HEK293 (cell line): ENCODE data around the gene PRR33.
A peak's percentile ranks its signal among the peaks of the same experiment; 100 is the strongest.

ENCODE experiments used
- CTCF ChIA-PET: fragments of 350-600 bp; formaldehyde crosslinking; extraction: SDS; loops from one replicate; lab custom pipeline; 2021; ENCODE audit warnings: antibody characterized with exemption; lab: Yijun Ruan, JAX
- POLR2A ChIA-PET: fragments of 300-600 bp; formaldehyde crosslinking; extraction: SDS; loops from one replicate; lab custom pipeline; 2020; ENCODE audit warnings: antibody characterized with exemption, inconsistent platforms; lab: Yijun Ruan, JAX
- H3K27ac ChIP-seq: fragments of 200-500 bp; sonication (Bioruptor generic); 2 replicates; pipeline ENCODE4 v1.5.1; 2014; ENCODE audit warnings: low read depth, low read length, control low read depth, inconsistent platforms; ENCODE audit errors: extremely low read depth
- H3K36me3 ChIP-seq, 2 experiments: fragments of 200-500 bp in 1 of 2; sonication (Bioruptor generic) in 1 of 2; 1 replicate in 1 of 2; 2 replicates in 1 of 2; pipeline ENCODE4 v1.5.1; 2014 to 2017; ENCODE audit warnings: inconsistent platforms in 2 of 2, low read length in 2 of 2; ENCODE audit not compliant: control insufficient read depth in 2 of 2, insufficient read depth in 1 of 2
- H3K4me1 ChIP-seq: fragments of 200-500 bp; sonication (Bioruptor generic); 2 replicates; pipeline ENCODE4 v1.5.1; 2014; ENCODE audit warnings: mild to moderate bottlenecking, low read length, inconsistent platforms; ENCODE audit not compliant: control insufficient read depth, insufficient read depth
- H3K4me3 ChIP-seq: 2 replicates; pipeline ENCODE4 v1.5.1; 2011; ENCODE audit warnings: low read depth, mild to moderate bottlenecking, control low read depth, low read length, moderate library complexity
- H3K9me3 ChIP-seq: fragments of 200-500 bp; sonication (Bioruptor generic); 2 replicates; pipeline ENCODE4 v1.5.1; 2014; ENCODE audit warnings: low read depth, low read length, inconsistent platforms; ENCODE audit not compliant: control insufficient read depth, insufficient read depth
- SALL2 ChIP-seq: fragments of 450-650 bp; formaldehyde crosslinking; IDR thresholded peaks from 2 replicates; pipeline ENCODE4 v1.5.0; 2017; ENCODE audit warnings: missing biosample characterization, mild to moderate bottlenecking, missing genetic modification characterization, borderline replicate concordance
- SP2 ChIP-seq: fragments of 450-650 bp; formaldehyde crosslinking; IDR thresholded peaks from 2 replicates; pipeline ENCODE4 v1.5.1; 2016; ENCODE audit warnings: missing biosample characterization, missing genetic modification characterization
- TCF7L2 ChIP-seq: IDR thresholded peaks from 2 replicates; pipeline ENCODE4 v1.6.1; 2011; ENCODE audit warnings: low read depth, mild to moderate bottlenecking, inconsistent platforms, low read length, moderate library complexity, borderline replicate concordance
- YY2 ChIP-seq: fragments of 450-650 bp; formaldehyde crosslinking; IDR thresholded peaks from 2 replicates; pipeline ENCODE4 v1.5.1; 2016; ENCODE audit warnings: missing biosample characterization, missing genetic modification characterization
- ZBTB17 ChIP-seq: fragments of 450-650 bp; formaldehyde crosslinking; IDR thresholded peaks from 2 replicates; pipeline ENCODE4 v1.5.1; 2016; ENCODE audit warnings: missing biosample characterization, missing genetic modification characterization
- ZBTB6 ChIP-seq: fragments of 450-650 bp; formaldehyde crosslinking; IDR thresholded peaks from 2 replicates; pipeline ENCODE4 v1.5.1; 2017; ENCODE audit warnings: missing biosample characterization, missing genetic modification characterization
- ZNF184 ChIP-seq: fragments of 450-650 bp; IDR thresholded peaks from 2 replicates; pipeline ENCODE4 v1.5.1; 2018; ENCODE audit warnings: missing biosample characterization, mild to moderate bottlenecking, missing genetic modification characterization
- ZNF23 ChIP-seq: fragments of 450-650 bp; formaldehyde crosslinking; IDR thresholded peaks from 2 replicates; pipeline ENCODE4 v1.5.1; 2016; ENCODE audit warnings: missing biosample characterization, missing genetic modification characterization, borderline replicate concordance
- ZNF292 ChIP-seq: fragments of 450-650 bp; formaldehyde crosslinking; IDR thresholded peaks from 2 replicates; pipeline ENCODE4 v1.5.1; 2016; ENCODE audit warnings: low read depth, missing biosample characterization, missing genetic modification characterization, borderline replicate concordance
- ZNF366 ChIP-seq: fragments of 450-650 bp; formaldehyde crosslinking; conservative IDR thresholded peaks from 2 replicates; pipeline ENCODE4 v1.5.1; 2016; ENCODE audit warnings: missing biosample characterization, missing genetic modification characterization
- ZNF391 ChIP-seq: fragments of 450-650 bp; formaldehyde crosslinking; IDR thresholded peaks from 2 replicates; pipeline ENCODE4 v1.5.1; 2016; ENCODE audit warnings: low read depth, missing biosample characterization, missing genetic modification characterization, borderline replicate concordance
- ZNF433 ChIP-seq: fragments of 450-650 bp; formaldehyde crosslinking; IDR thresholded peaks from 2 replicates; pipeline ENCODE4 v1.5.1; 2016; ENCODE audit warnings: missing biosample characterization, missing genetic modification characterization, low read depth
- ZNF510 ChIP-seq: fragments of 450-650 bp; formaldehyde crosslinking; IDR thresholded peaks from 2 replicates; pipeline ENCODE4 v1.5.1; 2018; ENCODE audit warnings: mild to moderate bottlenecking, missing genetic modification characterization, missing biosample characterization; ENCODE audit not compliant: insufficient replicate concordance
- ZNF513 ChIP-seq: fragments of 450-650 bp; IDR thresholded peaks from 2 replicates; pipeline ENCODE4 v1.5.1; 2018; ENCODE audit warnings: missing biosample characterization, missing genetic modification characterization
- ZNF548 ChIP-seq: fragments of 450-650 bp; formaldehyde crosslinking; IDR thresholded peaks from 2 replicates; pipeline ENCODE4 v1.5.1; 2016; ENCODE audit warnings: missing biosample characterization, missing genetic modification characterization
- ZNF596 ChIP-seq: fragments of 450-650 bp; IDR thresholded peaks from 2 replicates; pipeline ENCODE4 v1.5.0; 2018; ENCODE audit warnings: missing biosample characterization, mild to moderate bottlenecking, missing genetic modification characterization, moderate library complexity
- ZNF660 ChIP-seq: fragments of 450-650 bp; IDR thresholded peaks from 2 replicates; pipeline ENCODE4 v1.5.1; 2018; ENCODE audit warnings: missing biosample characterization, mild to moderate bottlenecking, missing genetic modification characterization
- ZNF707 ChIP-seq: fragments of 450-650 bp; formaldehyde crosslinking; IDR thresholded peaks from 2 replicates; pipeline ENCODE4 v1.5.1; 2016; ENCODE audit warnings: missing biosample characterization, missing genetic modification characterization
- TF ChIP-seq, protein P1 (sequence below): fragments of 450-650 bp; formaldehyde crosslinking; IDR thresholded peaks from 2 replicates; pipeline ENCODE4 v1.5.1; 2016; ENCODE audit warnings: missing biosample characterization, missing genetic modification characterization
- TF ChIP-seq, protein P2 (sequence below): fragments of 450-650 bp; formaldehyde crosslinking; IDR thresholded peaks from 2 replicates; pipeline ENCODE4 v1.5.1; 2016; ENCODE audit warnings: missing biosample characterization, missing genetic modification characterization
- TF ChIP-seq, protein P3 (sequence below): sonication (generic); formaldehyde crosslinking; IDR thresholded peaks from 2 replicates; pipeline ENCODE4 v1.8.1; 2022; ENCODE audit warnings: mild to moderate bottlenecking, moderate library complexity, missing genetic modification reagents
- TF ChIP-seq, protein P4 (sequence below): fragments of 450-650 bp; formaldehyde crosslinking; IDR thresholded peaks from 2 replicates; pipeline ENCODE4 v1.5.1; 2017; ENCODE audit warnings: missing biosample characterization, missing genetic modification characterization

PRR33 gene

DNA sequence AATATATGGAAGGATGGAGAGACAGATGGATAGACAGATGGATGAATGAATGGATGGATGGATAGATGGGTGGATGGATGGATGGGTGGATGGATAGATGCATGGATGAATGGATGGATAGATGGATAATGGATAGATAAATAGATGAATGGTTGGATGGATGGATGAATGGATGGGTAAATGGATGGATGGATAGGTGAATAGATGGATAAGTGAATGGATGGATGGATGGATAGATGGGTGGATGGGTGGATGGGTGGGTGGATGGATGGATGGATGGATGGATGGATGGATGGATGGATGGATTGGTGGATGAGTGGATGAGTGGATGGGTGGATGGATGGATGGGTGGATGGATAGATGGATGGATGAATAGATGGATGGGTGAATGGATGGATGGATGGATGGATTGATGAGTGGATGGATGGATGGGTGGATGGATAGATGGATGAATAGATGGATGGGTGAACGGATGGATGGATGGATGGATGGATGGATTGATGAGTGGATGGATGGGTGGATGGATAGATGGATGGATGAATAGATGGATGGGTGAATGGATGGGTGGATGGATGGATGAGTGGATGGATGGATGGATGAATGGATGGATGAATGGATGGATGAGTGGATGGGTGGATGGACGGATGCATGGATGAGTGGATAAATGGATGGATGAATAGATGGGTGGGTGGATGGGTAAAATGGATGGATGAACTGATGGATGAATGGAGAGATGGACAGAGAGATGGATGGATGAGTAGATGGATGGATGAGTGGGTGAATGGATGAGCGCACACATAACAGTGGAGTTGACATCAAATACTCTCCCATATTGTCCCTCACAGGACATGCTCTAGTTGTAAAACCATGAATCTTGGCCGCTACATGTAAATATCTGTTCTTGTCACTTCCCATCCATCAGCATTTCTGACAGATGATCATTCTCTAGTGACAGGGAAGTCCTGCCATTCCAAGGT is 30.0 kb downstream of the PRR33 start (continued):
- no peak for TF ChIP-seq ZNF513 (tag by site-specific recombination)
- no peak for TF ChIP-seq ZNF184 (tag by site-specific recombination)
- peak; percentile 99 for TF ChIP-seq ZBTB17 (tag by site-specific recombination)
- TF ChIP-seq ZNF596 (tag by site-specific recombination): no peak
- TF ChIP-seq, protein P1, sequence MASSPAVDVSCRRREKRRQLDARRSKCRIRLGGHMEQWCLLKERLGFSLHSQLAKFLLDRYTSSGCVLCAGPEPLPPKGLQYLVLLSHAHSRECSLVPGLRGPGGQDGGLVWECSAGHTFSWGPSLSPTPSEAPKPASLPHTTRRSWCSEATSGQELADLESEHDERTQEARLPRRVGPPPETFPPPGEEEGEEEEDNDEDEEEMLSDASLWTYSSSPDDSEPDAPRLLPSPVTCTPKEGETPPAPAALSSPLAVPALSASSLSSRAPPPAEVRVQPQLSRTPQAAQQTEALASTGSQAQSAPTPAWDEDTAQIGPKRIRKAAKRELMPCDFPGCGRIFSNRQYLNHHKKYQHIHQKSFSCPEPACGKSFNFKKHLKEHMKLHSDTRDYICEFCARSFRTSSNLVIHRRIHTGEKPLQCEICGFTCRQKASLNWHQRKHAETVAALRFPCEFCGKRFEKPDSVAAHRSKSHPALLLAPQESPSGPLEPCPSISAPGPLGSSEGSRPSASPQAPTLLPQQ (tag by site-specific recombination): no peak

DNA sequence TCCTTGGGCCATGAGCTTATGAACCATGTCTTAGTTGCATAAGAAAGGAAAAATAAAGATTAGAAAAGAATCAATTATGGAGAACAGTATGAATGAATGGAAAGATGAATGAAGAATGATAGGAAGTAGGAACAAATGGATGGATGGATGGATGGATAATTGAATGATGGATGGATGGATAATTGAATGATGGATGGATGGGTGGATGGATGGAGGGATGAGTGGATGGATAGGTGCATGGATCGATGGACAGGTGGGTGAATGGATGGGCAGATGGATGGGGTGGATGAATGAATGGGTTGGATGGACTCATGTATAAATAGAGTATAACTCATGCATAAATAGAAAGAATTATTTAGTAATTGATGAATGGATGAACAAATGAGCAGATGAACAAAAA is 31.6 kb downstream of the PRR33 start:
- Histone ChIP-seq H3K4me1 (no peaks in the 10 kb centered on the region), H3K4me3 (no peak overlapping the region), H3K9me3 (no peaks in the 10 kb centered on the region), H3K27ac (no peak overlapping the region), H3K36me3 (no peaks in the 10 kb centered on the region)
- ChIA-PET POLR2A (no interaction called here), CTCF (interaction anchor here (0.5 to 1.0 kb wide), 5 partner anchors 19 to 453 kb away, joined by 3 to 7 read pairs (median 3); no protein-coding TSS in a partner anchor)
- TF ChIP-seq ZNF510 (tag by site-specific recombination): no peak
- TF ChIP-seq ZBTB17 (tag by site-specific recombination): peak; percentile 76
- TF ChIP-seq ZNF366 (tag by site-specific recombination): peak; percentile 91

GRCh38 chr11:1859004-1859403 is 32.7 kb downstream of the PRR33 start:
- H3K9me3 ChIP-seq: no peaks in the 10 kb centered on the region
- no peak overlapping the region for H3K27ac ChIP-seq
- no peak overlapping the region for H3K4me3 ChIP-seq
- no peak for TF ChIP-seq SP2 (tag by site-specific recombination)
- TF ChIP-seq TCF7L2: no peak
- no peak for TF ChIP-seq ZNF23 (tag by site-specific recombination)
- TF ChIP-seq, protein P2, sequence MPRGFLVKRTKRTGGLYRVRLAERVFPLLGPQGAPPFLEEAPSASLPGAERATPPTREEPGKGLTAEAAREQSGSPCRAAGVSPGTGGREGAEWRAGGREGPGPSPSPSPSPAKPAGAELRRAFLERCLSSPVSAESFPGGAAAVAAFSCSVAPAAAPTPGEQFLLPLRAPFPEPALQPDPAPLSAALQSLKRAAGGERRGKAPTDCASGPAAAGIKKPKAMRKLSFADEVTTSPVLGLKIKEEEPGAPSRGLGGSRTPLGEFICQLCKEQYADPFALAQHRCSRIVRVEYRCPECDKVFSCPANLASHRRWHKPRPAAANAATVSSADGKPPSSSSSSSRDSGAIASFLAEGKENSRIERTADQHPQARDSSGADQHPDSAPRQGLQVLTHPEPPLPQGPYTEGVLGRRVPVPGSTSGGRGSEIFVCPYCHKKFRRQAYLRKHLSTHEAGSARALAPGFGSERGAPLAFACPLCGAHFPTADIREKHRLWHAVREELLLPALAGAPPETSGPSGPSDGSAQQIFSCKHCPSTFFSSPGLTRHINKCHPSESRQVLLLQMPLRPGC: no peak
- TF ChIP-seq, protein P3, sequence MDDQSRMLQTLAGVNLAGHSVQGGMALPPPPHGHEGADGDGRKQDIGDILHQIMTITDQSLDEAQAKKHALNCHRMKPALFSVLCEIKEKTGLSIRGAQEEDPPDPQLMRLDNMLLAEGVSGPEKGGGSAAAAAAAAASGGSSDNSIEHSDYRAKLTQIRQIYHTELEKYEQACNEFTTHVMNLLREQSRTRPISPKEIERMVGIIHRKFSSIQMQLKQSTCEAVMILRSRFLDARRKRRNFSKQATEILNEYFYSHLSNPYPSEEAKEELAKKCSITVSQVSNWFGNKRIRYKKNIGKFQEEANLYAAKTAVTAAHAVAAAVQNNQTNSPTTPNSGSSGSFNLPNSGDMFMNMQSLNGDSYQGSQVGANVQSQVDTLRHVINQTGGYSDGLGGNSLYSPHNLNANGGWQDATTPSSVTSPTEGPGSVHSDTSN: no peak
- no peak for TF ChIP-seq SALL2 (tag by site-specific recombination)
- no peak for TF ChIP-seq ZNF391
- no peak for TF ChIP-seq ZNF596 (tag by site-specific recombination)
- TF ChIP-seq, protein P4, sequence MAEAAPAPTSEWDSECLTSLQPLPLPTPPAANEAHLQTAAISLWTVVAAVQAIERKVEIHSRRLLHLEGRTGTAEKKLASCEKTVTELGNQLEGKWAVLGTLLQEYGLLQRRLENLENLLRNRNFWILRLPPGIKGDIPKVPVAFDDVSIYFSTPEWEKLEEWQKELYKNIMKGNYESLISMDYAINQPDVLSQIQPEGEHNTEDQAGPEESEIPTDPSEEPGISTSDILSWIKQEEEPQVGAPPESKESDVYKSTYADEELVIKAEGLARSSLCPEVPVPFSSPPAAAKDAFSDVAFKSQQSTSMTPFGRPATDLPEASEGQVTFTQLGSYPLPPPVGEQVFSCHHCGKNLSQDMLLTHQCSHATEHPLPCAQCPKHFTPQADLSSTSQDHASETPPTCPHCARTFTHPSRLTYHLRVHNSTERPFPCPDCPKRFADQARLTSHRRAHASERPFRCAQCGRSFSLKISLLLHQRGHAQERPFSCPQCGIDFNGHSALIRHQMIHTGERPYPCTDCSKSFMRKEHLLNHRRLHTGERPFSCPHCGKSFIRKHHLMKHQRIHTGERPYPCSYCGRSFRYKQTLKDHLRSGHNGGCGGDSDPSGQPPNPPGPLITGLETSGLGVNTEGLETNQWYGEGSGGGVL: no peak
- no peak for TF ChIP-seq YY2 (tag by site-specific recombination)
- TF ChIP-seq ZNF433 (tag by site-specific recombination): no peak
- no peak for TF ChIP-seq ZNF548
- TF ChIP-seq ZNF660: no peak
- no peak for TF ChIP-seq ZNF292 (tag by site-specific recombination)
- no peak for TF ChIP-seq ZNF707
- no peak for TF ChIP-seq ZBTB6 (tag by site-specific recombination)
- no peaks in the 10 kb centered on the region for H3K4me1 ChIP-seq
- ChIA-PET POLR2A (no interaction called here), CTCF (interaction anchor here (0.8 to 1.0 kb wide), 3 partner anchors 143 to 292 kb away, joined by 3 read pairs; no protein-coding TSS in a partner anchor)
- no peaks in the 10 kb centered on the region for H3K36me3 ChIP-seq
